NCI-H2081 treated with DMSO at 0.1 percent for 48 hours (cell line): ENCODE results near the gene SNAI3.

Source experiments
- DNase-seq: peaks from one replicate; lab custom pipeline; 2025; lab: John Stamatoyannopoulos, UW

Gene SNAI3

GRCh38 chr16:88634141-88634993 is 51.9 kb downstream of the SNAI3 start:
- no peak for DNase-seq

- DNase-seq, result no peak
Observed at GRCh38 chr16:88633684-88634140, 52.6 kb downstream of the SNAI3 start.

- DNase-seq, result no peak
Observed at GRCh38 chr16:88632587-88632930, 53.7 kb downstream of the SNAI3 start.

DNA sequence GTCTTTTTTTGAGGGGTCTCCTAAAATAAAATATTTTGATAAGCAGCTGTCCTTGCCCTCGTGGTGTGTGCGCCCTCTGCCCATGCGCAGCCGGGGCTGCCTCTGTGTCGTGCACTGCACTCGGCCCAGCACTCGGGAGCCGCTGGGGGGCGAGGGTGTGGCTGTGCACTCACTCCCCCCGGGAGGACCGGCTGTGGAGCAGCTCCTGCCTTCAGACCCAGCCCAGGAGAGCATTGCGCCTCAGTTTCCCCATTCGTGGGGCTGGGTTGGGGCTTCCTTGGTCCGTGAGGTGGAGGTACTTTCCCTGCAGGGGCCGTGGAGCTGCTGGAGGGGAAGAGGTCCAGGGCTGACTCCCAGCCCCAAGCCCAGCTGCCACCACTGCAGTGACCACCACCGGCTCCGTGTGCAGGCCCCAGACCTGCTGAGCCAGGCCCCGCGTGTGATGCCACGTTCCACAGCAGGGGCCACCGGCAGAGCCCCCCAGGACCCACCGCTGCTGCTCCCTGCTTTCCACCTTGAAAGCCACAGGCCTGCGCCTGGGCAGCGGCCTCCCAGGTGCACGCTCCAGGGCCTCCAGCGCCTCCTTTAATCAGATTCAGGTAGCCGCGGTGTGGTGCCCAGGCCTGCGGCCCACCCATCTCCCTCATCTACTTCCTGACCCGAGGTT is 54.3 kb downstream of the SNAI3 start:
- no peak for DNase-seq

- DNase-seq, result no peak
Observed at GRCh38 chr16:88631384-88631783, 54.9 kb downstream of the SNAI3 start.

GRCh38 chr16:88630941-88631340 is 55.4 kb downstream of the SNAI3 start:
- no peak for DNase-seq

DNA sequence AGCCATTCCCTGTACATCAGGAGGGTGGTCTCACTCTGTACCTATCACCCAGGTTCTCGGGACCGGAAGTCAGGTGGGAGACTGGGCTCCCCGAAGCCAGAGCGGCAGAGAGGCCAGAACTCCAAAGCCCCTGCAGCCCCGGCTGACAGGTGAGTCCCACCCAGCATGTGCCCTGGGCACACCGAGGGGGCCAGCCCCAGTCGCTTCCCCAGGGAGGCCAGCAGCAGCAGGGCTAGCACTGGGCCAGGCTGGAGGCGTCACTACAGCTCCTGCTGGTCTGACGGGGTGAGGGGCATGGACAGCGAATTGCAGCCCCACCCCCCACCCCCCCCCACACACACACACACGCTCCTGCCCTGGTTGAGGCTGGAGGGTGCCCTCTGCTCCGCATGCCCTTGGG is 55.9 kb downstream of the SNAI3 start:
- DNase-seq, result no peak

DNA sequence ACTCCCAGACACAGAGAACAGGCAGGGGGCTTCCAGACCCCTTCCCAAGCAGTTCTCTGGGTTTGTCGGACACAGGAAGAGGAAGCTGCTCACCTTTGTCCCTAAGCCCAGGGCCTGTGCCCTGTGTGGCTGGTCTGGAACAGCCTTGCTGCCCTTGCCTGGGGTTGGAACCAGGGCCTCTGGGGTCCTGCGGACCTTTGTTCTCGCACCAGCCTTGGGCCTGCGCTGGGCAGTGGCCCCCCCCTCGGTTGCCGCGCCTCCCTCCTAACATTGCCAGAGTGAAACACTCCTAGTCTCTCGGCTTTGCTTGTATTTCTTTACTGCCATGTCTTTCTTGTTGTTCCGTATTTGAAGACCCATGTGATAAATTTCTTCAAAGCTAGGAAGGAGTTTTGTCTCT is 56.5 kb downstream of the SNAI3 start:
- DNase-seq, result no peak

- no peak for DNase-seq
Observed at GRCh38 chr16:88628512-88628974, 57.8 kb downstream of the SNAI3 start.
